Gastroesophageal sphincter (tissue), 4 donors: ENCODE results near the gene C17orf114.

Source experiments
- ATAC-seq: fragments of 150-250 bp; one replicate; pipeline ENCODE4 v1.9.1; 2016; ENCODE audit warnings: mild to moderate bottlenecking, moderate library complexity
- H3K27ac ChIP-seq, 4 donors: fragments of 200-600 bp; sonication (generic) in 3 of 4; 1 replicate in 3 of 4; 2 replicates in 1 of 4; pipeline ENCODE4 v1.5.1; 2016 to 2019
- H3K27me3 ChIP-seq: fragments of 200-600 bp; sonication (generic); one replicate; pipeline ENCODE4 v1.5.1; 2019
- H3K36me3 ChIP-seq, 2 donors: fragments of 200-600 bp; sonication (generic); one replicate each; pipeline ENCODE4 v1.5.1; 2019; ENCODE audit warnings: control low read depth in 1 of 2
- H3K4me1 ChIP-seq, 3 donors: fragments of 200-600 bp; sonication (generic); 1 replicate in 2 of 3; 2 replicates in 1 of 3; pipeline ENCODE4 v1.5.1; 2016 to 2019; ENCODE audit warnings: control low read depth in 2 of 3
- H3K4me3 ChIP-seq, 2 donors: fragments of 200-600 bp; sonication (generic); one replicate each; pipeline ENCODE4 v1.5.1; 2019; ENCODE audit warnings: mild to moderate bottlenecking in 1 of 2, moderate library complexity in 1 of 2
- H3K9me3 ChIP-seq, 3 donors: fragments of 200-600 bp; sonication (generic); one replicate each; pipeline ENCODE4 v1.5.1; 2017 to 2019; ENCODE audit warnings: control low read depth in 2 of 3
- CTCF ChIP-seq, 4 experiments: fragments of 200-600 bp in 2 of 4; fragments of 450-650 bp in 2 of 4; sonication (generic) in 1 of 4; IDR thresholded peaks; one replicate each; pipeline ENCODE4 v1.5.1; 2017 to 2019; ENCODE audit warnings: antibody characterized with exemption in 4 of 4, mild to moderate bottlenecking in 2 of 4, moderate library complexity in 2 of 4
- EP300 ChIP-seq: sonication (generic); formaldehyde crosslinking; IDR thresholded peaks from one replicate; pipeline ENCODE4 v1.6.1; 2017; ENCODE audit warnings: antibody characterized with exemption, mild to moderate bottlenecking
- POLR2A ChIP-seq, 2 donors: fragments of 450-650 bp; IDR thresholded peaks; one replicate each; pipeline ENCODE4 v1.6.1; 2017; ENCODE audit warnings: antibody characterized with exemption in 2 of 2, mild to moderate bottlenecking in 2 of 2, moderate library complexity in 1 of 2
- POLR2AphosphoS5 ChIP-seq: sonication (generic); formaldehyde crosslinking; IDR thresholded peaks from one replicate; pipeline ENCODE4 v1.6.1; 2017; ENCODE audit warnings: antibody characterized with exemption
- WGBS, 2 donors: methylation state at CpG; one replicate each; pipeline ENCODE4 v1.1.5; 2018; ENCODE audit warnings: low coverage in 1 of 2; 5-methylcytosine and 5-hydroxymethylcytosine counted together

The C17orf114 gene

GRCh38 chr17:4815043-4815675, 13.0 kb upstream of the C17orf114 start:
- H3K4me3 ChIP-seq, result no peak overlapping the region
- ATAC-seq, result no peak
- H3K27ac ChIP-seq, result no peak overlapping the region
- H3K36me3 ChIP-seq, result peaks cover 0 to 77% of the 10 kb centered on the region in 2 donors
- H3K27me3 ChIP-seq, result no peaks in the 10 kb centered on the region
- no peak for TF ChIP-seq EP300
- TF ChIP-seq POLR2A (IDR thresholded peaks at IDR 0.05), result no peak
- no peak for TF ChIP-seq CTCF (IDR thresholded peaks at IDR 0.05)
- no peak for TF ChIP-seq POLR2AphosphoS5
- WGBS, 2 donors, result 76 to 79% methylated on average over 5 to 7 of the region's 7 CpGs
- H3K4me1 ChIP-seq, result no peaks in the 10 kb centered on the region
- no peaks in the 10 kb centered on the region for H3K9me3 ChIP-seq

GRCh38 chr17:4812690-4813089, 10.6 kb upstream of the C17orf114 start:
- TF ChIP-seq CTCF (IDR thresholded peaks at IDR 0.05) (no peak), POLR2A (IDR thresholded peaks at IDR 0.05) (no peak), EP300 (no peak), POLR2AphosphoS5 (no peak)
- Histone ChIP-seq H3K27me3 (no peaks in the 10 kb centered on the region), H3K4me3 (no peak overlapping the region), H3K4me1 (peaks cover 0 to 12% (median 9%) of the 10 kb centered on the region in 3 donors), H3K9me3 (no peaks in the 10 kb centered on the region), H3K36me3 (peaks cover 0 to 67% of the 10 kb centered on the region in 2 donors), H3K27ac (no peak overlapping the region)
- WGBS, 2 donors, result 78 to 79% methylated on average over 2 to 7 of the region's 7 CpGs
- no peak for ATAC-seq

GRCh38 chr17:4811471-4811870, 9.3 kb upstream of the C17orf114 start:
- TF ChIP-seq POLR2A (IDR thresholded peaks at IDR 0.05) (no peak), POLR2AphosphoS5 (no peak), EP300 (no peak), CTCF (IDR thresholded peaks at IDR 0.05) (no peak)
- Histone ChIP-seq H3K27ac (no peak overlapping the region), H3K9me3 (no peaks in the 10 kb centered on the region), H3K4me3 (no peak overlapping the region), H3K27me3 (no peaks in the 10 kb centered on the region), H3K36me3 (peaks cover 0 to 55% of the 10 kb centered on the region in 2 donors), H3K4me1 (peaks cover 0 to 19% (median 11%) of the 10 kb centered on the region in 3 donors)
- WGBS, 2 donors, result 89 to 90% methylated on average over 1 to 6 of the region's 12 CpGs
- ATAC-seq, result no peak

- H3K4me3 ChIP-seq, result no peak overlapping the region
These were observed 8.7 kb upstream of the C17orf114 start for GRCh38 chr17:4810696-4811290.

More at GRCh38 chr17:4810696-4811290, 8.7 kb upstream of the C17orf114 start:
- Histone ChIP-seq H3K27ac (no peak overlapping the region), H3K36me3 (peaks cover 0 to 48% of the 10 kb centered on the region in 2 donors), H3K4me1 (peaks cover 0 to 26% (median 11%) of the 10 kb centered on the region in 3 donors), H3K9me3 (no peaks in the 10 kb centered on the region), H3K27me3 (no peaks in the 10 kb centered on the region)
- no peak for TF ChIP-seq CTCF (IDR thresholded peaks at IDR 0.05)
- TF ChIP-seq POLR2AphosphoS5, result no peak
- no peak for TF ChIP-seq EP300
- TF ChIP-seq POLR2A (IDR thresholded peaks at IDR 0.05), result no peak
- 35 to 67% methylated on average over 2 to 12 of the region's 13 CpGs for WGBS, 2 donors
- ATAC-seq, result no peak
